ENCODE measurements around the gene MMAA.
A peak's percentile ranks its signal among the peaks of the same experiment; 100 is the strongest.
"Not testable (repeated sequence)": the region's sequence is repeated elsewhere in the genome, so short reads cannot be mapped to it uniquely, and the experiment has no call there.

MMAA gene

GRCh38 chr4:145618932-145619638 lies at the start of gene MMAA:
MMAA (plus strand) TSS chr4:145619385; CDS start chr4:145639140, 19,755 bp downstream.
- H3K4me1 ChIP-seq (ENCODE audit: insufficient read depth, low read length): peaks cover 9% of the 10 kb centered on the region; the same call in 1 of the 2 replicates
- H3K27ac ChIP-seq (ENCODE audit: low read length): peak within 1 kb of the TSS; percentile 42
- peaks cover 7% of the 10 kb centered on the region for H3K9me3 ChIP-seq (ENCODE audit: insufficient read depth, low read depth, low read length)
- H3K4me3 ChIP-seq (ENCODE audit: low read length): peak within 1 kb of the TSS; percentile 87
- no peaks in the 10 kb centered on the region for H3K27me3 ChIP-seq (ENCODE audit: insufficient read depth, low read length)
- peak within 1 kb of the TSS; percentile 95 for H3K9ac ChIP-seq (ENCODE audit: low read depth, low read length)
- no peaks in the 10 kb centered on the region for H3K36me3 ChIP-seq (ENCODE audit: insufficient read depth, low read depth, low read length)

- not testable (repeated sequence) for H3K36me3 ChIP-seq (ENCODE audit: insufficient read depth, low read depth, low read length); H3K27me3 ChIP-seq (ENCODE audit: insufficient read depth, low read length); H3K4me3 ChIP-seq (ENCODE audit: low read length); H3K4me1 ChIP-seq (ENCODE audit: insufficient read depth, low read length); H3K9ac ChIP-seq (ENCODE audit: low read depth, low read length); H3K27ac ChIP-seq (ENCODE audit: low read length); H3K9me3 ChIP-seq (ENCODE audit: insufficient read depth, low read depth, low read length)
Observed at GRCh38 chr4:145574546-145574945, 44.6 kb upstream of the MMAA start.

GRCh38 chr4:145580906-145581305 lies 38.3 kb upstream of the MMAA start:
- Histone ChIP-seq H3K27ac (ENCODE audit: low read length) (no peak overlapping the region), H3K9ac (ENCODE audit: low read depth, low read length) (no peak overlapping the region), H3K27me3 (ENCODE audit: insufficient read depth, low read length) (no peaks in the 10 kb centered on the region), H3K4me3 (ENCODE audit: low read length) (no peak overlapping the region), H3K36me3 (ENCODE audit: insufficient read depth, low read depth, low read length) (no peaks in the 10 kb centered on the region), H3K4me1 (ENCODE audit: insufficient read depth, low read length) (no peaks in the 10 kb centered on the region), H3K9me3 (ENCODE audit: insufficient read depth, low read depth, low read length) (no peaks in the 10 kb centered on the region)

GRCh38 chr4:145583191-145584055 lies 35.8 kb upstream of the MMAA start:
- Histone ChIP-seq H3K4me1 (ENCODE audit: insufficient read depth, low read length) (no peaks in the 10 kb centered on the region), H3K27ac (ENCODE audit: low read length) (no peak overlapping the region), H3K4me3 (ENCODE audit: low read length) (no peak overlapping the region), H3K9ac (ENCODE audit: low read depth, low read length) (no peak overlapping the region), H3K27me3 (ENCODE audit: insufficient read depth, low read length) (no peaks in the 10 kb centered on the region), H3K9me3 (ENCODE audit: insufficient read depth, low read depth, low read length) (no peaks in the 10 kb centered on the region), H3K36me3 (ENCODE audit: insufficient read depth, low read depth, low read length) (no peaks in the 10 kb centered on the region)

GRCh38 chr4:145587088-145587754 lies 32.0 kb upstream of the MMAA start:
- Histone ChIP-seq H3K36me3 (ENCODE audit: insufficient read depth, low read depth, low read length) (no peaks in the 10 kb centered on the region), H3K27me3 (ENCODE audit: insufficient read depth, low read length) (no peaks in the 10 kb centered on the region), H3K4me3 (ENCODE audit: low read length) (no peak overlapping the region), H3K4me1 (ENCODE audit: insufficient read depth, low read length) (no peaks in the 10 kb centered on the region), H3K27ac (ENCODE audit: low read length) (no peak overlapping the region), H3K9ac (ENCODE audit: low read depth, low read length) (no peak overlapping the region), H3K9me3 (ENCODE audit: insufficient read depth, low read depth, low read length) (no peaks in the 10 kb centered on the region)

GRCh38 chr4:145589381-145589780 lies 29.8 kb upstream of the MMAA start:
- not testable (repeated sequence) for H3K27me3 ChIP-seq (ENCODE audit: insufficient read depth, low read length); H3K4me3 ChIP-seq (ENCODE audit: low read length); H3K36me3 ChIP-seq (ENCODE audit: insufficient read depth, low read depth, low read length)

GRCh38 chr4:145589916-145590702 lies 29.1 kb upstream of the MMAA start:
- Histone ChIP-seq H3K9me3 (ENCODE audit: insufficient read depth, low read depth, low read length) (no peaks in the 10 kb centered on the region), H3K36me3 (ENCODE audit: insufficient read depth, low read depth, low read length) (no peaks in the 10 kb centered on the region), H3K4me3 (ENCODE audit: low read length) (no peak overlapping the region), H3K27ac (ENCODE audit: low read length) (no peak overlapping the region), H3K27me3 (ENCODE audit: insufficient read depth, low read length) (no peaks in the 10 kb centered on the region), H3K4me1 (ENCODE audit: insufficient read depth, low read length) (no peaks in the 10 kb centered on the region), H3K9ac (ENCODE audit: low read depth, low read length) (no peak overlapping the region)

More at GRCh38 chr4:145589381-145589780, 29.8 kb upstream of the MMAA start:
- H3K9me3 ChIP-seq (ENCODE audit: insufficient read depth, low read depth, low read length); H3K4me1 ChIP-seq (ENCODE audit: insufficient read depth, low read length); H3K27ac ChIP-seq (ENCODE audit: low read length); H3K9ac ChIP-seq (ENCODE audit: low read depth, low read length): not testable (repeated sequence)

- no peaks in the 10 kb centered on the region for H3K4me1 ChIP-seq (ENCODE audit: insufficient read depth, low read length)
- H3K9ac ChIP-seq (ENCODE audit: low read depth, low read length): no peak overlapping the region
- peaks cover 5% of the 10 kb centered on the region for H3K9me3 ChIP-seq (ENCODE audit: insufficient read depth, low read depth, low read length)
- H3K27me3 ChIP-seq (ENCODE audit: insufficient read depth, low read length): no peaks in the 10 kb centered on the region
- no peak overlapping the region for H3K27ac ChIP-seq (ENCODE audit: low read length)
- no peak overlapping the region for H3K4me3 ChIP-seq (ENCODE audit: low read length)
- no peaks in the 10 kb centered on the region for H3K36me3 ChIP-seq (ENCODE audit: insufficient read depth, low read depth, low read length)
Observed at GRCh38 chr4:145602129-145602760, 16.9 kb upstream of the MMAA start.

- Histone ChIP-seq H3K4me1 (ENCODE audit: insufficient read depth, low read length) (no peaks in the 10 kb centered on the region), H3K9me3 (ENCODE audit: insufficient read depth, low read depth, low read length) (no peaks in the 10 kb centered on the region), H3K36me3 (ENCODE audit: insufficient read depth, low read depth, low read length) (no peaks in the 10 kb centered on the region), H3K27ac (ENCODE audit: low read length) (no peak overlapping the region), H3K4me3 (ENCODE audit: low read length) (no peak overlapping the region), H3K9ac (ENCODE audit: low read depth, low read length) (no peak overlapping the region), H3K27me3 (ENCODE audit: insufficient read depth, low read length) (no peaks in the 10 kb centered on the region)
Observed at GRCh38 chr4:145605941-145606340, 13.2 kb upstream of the MMAA start.

GRCh38 chr4:145609481-145610427 lies 9.4 kb upstream of the MMAA start:
- H3K4me3 ChIP-seq (ENCODE audit: low read length): no peak overlapping the region
- no peaks in the 10 kb centered on the region for H3K9me3 ChIP-seq (ENCODE audit: insufficient read depth, low read depth, low read length)
- H3K4me1 ChIP-seq (ENCODE audit: insufficient read depth, low read length): no peaks in the 10 kb centered on the region
- no peaks in the 10 kb centered on the region for H3K27me3 ChIP-seq (ENCODE audit: insufficient read depth, low read length)
- no peaks in the 10 kb centered on the region for H3K36me3 ChIP-seq (ENCODE audit: insufficient read depth, low read depth, low read length)
- no peak overlapping the region for H3K27ac ChIP-seq (ENCODE audit: low read length)
- H3K9ac ChIP-seq (ENCODE audit: low read depth, low read length): no peak overlapping the region
